Esophagus (tissue), 2 donors: ENCODE data around the gene CCL20. TPM values are rescaled to one million over a fixed set of nuclear protein-coding genes. Genes with fewer than 3 reads are reported as not detected.

ENCODE experiments used
- H3K27ac ChIP-seq, 2 donors: one replicate each; pipeline ENCODE4 v1.5.1; 2013; ENCODE audit warnings: low read depth in 2 of 2, mild to moderate bottlenecking in 2 of 2, inconsistent platforms in 1 of 2, low read length in 1 of 2, moderate library complexity in 1 of 2
- H3K27me3 ChIP-seq, 2 donors: one replicate each; pipeline ENCODE4 v1.6.1; 2013; ENCODE audit warnings: low read length in 2 of 2, control low read depth in 1 of 2, mild to moderate bottlenecking in 1 of 2; ENCODE audit not compliant: insufficient read depth in 2 of 2, control insufficient read depth in 1 of 2
- H3K36me3 ChIP-seq, 2 donors: one replicate each; pipeline ENCODE4 v1.6.1; 2013; ENCODE audit warnings: low read length in 1 of 2; ENCODE audit not compliant: control insufficient read depth in 2 of 2, insufficient read depth in 2 of 2
- H3K4me1 ChIP-seq, 2 donors: one replicate each; pipeline ENCODE4 v1.6.1; 2013; ENCODE audit warnings: low read length in 1 of 2; ENCODE audit not compliant: control insufficient read depth in 2 of 2, insufficient read depth in 2 of 2
- H3K4me3 ChIP-seq, 2 donors: one replicate each; pipeline ENCODE4 v1.5.1; 2013; ENCODE audit warnings: low read length in 2 of 2, mild to moderate bottlenecking in 2 of 2, low read depth in 1 of 2, moderate library complexity in 1 of 2
- H3K9me3 ChIP-seq, 2 donors: one replicate each; pipeline ENCODE4 v1.6.1; 2013; ENCODE audit warnings: mild to moderate bottlenecking in 2 of 2, low read depth in 1 of 2, low read length in 1 of 2, moderate library complexity in 1 of 2; ENCODE audit not compliant: control insufficient read depth in 2 of 2, insufficient read depth in 1 of 2
- WGBS, 2 donors: extraction: QIAGEN DNeasy Blood & Tissue Kit; methylation state at CpG; one replicate each; pipeline ENCODE4 v1.1.7; 2013; 5-methylcytosine and 5-hydroxymethylcytosine counted together
- polyA plus RNA-seq, 2 donors: library from polyadenylated mRNA; stranded (reverse); fragments of 200-250 nt; gene quantifications; one replicate each; pipeline ENCODE4 v1.2.3, GENCODE V29; 2013
- donor health status: healthy with polysubstance abuse.
- donor health status: Bipolar disorder and iron deficiency.

CCL20 gene
- polyA plus RNA-seq, 2 donors, result 8.4 to 56.3 TPM

- no peaks in the 10 kb centered on the region for H3K4me1 ChIP-seq
- H3K27me3 ChIP-seq, result no peaks in the 10 kb centered on the region
- 54 to 66% methylated on average over 4 of the region's 4 CpGs for WGBS, 2 donors
- no peaks in the 10 kb centered on the region for H3K36me3 ChIP-seq
- H3K9me3 ChIP-seq, result no peaks in the 10 kb centered on the region
- H3K4me3 ChIP-seq, result no peak overlapping the region
- H3K27ac ChIP-seq, result peak overlapping the region in 1 of 2 donors; percentile 64
These were observed 34.9 kb downstream of the CCL20 start for GRCh38 chr2:227848586-227848985.

- Histone ChIP-seq H3K9me3 (no peaks in the 10 kb centered on the region), H3K27ac (no peak overlapping the region), H3K4me1 (no peaks in the 10 kb centered on the region), H3K36me3 (no peaks in the 10 kb centered on the region), H3K4me3 (no peak overlapping the region), H3K27me3 (no peaks in the 10 kb centered on the region)
- 36% methylated on average over 1 of the region's 1 CpG for WGBS, 2 donors
These were observed 36.3 kb downstream of the CCL20 start for GRCh38 chr2:227849906-227850305.

GRCh38 chr2:227853204-227853629 is 39.6 kb downstream of the CCL20 start:
- no peak overlapping the region for H3K27ac ChIP-seq
- no peaks in the 10 kb centered on the region for H3K27me3 ChIP-seq
- 35 to 42% methylated on average over 4 of the region's 4 CpGs for WGBS, 2 donors
- no peaks in the 10 kb centered on the region for H3K4me1 ChIP-seq
- H3K4me3 ChIP-seq, result no peak overlapping the region
- H3K9me3 ChIP-seq, result no peaks in the 10 kb centered on the region
- H3K36me3 ChIP-seq, result no peaks in the 10 kb centered on the region

GRCh38 chr2:227853765-227854271 is 40.2 kb downstream of the CCL20 start:
- H3K9me3 ChIP-seq, result no peaks in the 10 kb centered on the region
- H3K4me3 ChIP-seq, result no peak overlapping the region
- 63 to 64% methylated on average over 6 of the region's 6 CpGs for WGBS, 2 donors
- H3K4me1 ChIP-seq, result no peaks in the 10 kb centered on the region
- no peaks in the 10 kb centered on the region for H3K36me3 ChIP-seq
- H3K27me3 ChIP-seq, result no peaks in the 10 kb centered on the region
- no peak overlapping the region for H3K27ac ChIP-seq

GRCh38 chr2:227855440-227855839 is 41.8 kb downstream of the CCL20 start:
- Histone ChIP-seq H3K4me1 (peaks cover 0 to 3% of the 10 kb centered on the region in 2 donors), H3K4me3 (no peak overlapping the region), H3K9me3 (no peaks in the 10 kb centered on the region), H3K36me3 (no peaks in the 10 kb centered on the region), H3K27ac (no peak overlapping the region), H3K27me3 (no peaks in the 10 kb centered on the region)
- 38 to 45% methylated on average over 3 of the region's 3 CpGs for WGBS, 2 donors

- 88 to 91% methylated on average over 2 of the region's 2 CpGs for WGBS, 2 donors
These were observed 43.1 kb downstream of the CCL20 start for GRCh38 chr2:227856697-227857096.

GRCh38 chr2:227860221-227860641 is 46.6 kb downstream of the CCL20 start:
- no peak overlapping the region for H3K4me3 ChIP-seq
- 45 to 62% methylated on average over 6 of the region's 6 CpGs for WGBS, 2 donors
- peaks cover 0 to 10% of the 10 kb centered on the region in 2 donors for H3K4me1 ChIP-seq
- no peaks in the 10 kb centered on the region for H3K9me3 ChIP-seq
- no peaks in the 10 kb centered on the region for H3K36me3 ChIP-seq
- no peak overlapping the region for H3K27ac ChIP-seq
- no peaks in the 10 kb centered on the region for H3K27me3 ChIP-seq

More at GRCh38 chr2:227856697-227857096, 43.1 kb downstream of the CCL20 start:
- Histone ChIP-seq H3K9me3 (no peaks in the 10 kb centered on the region), H3K27me3 (no peaks in the 10 kb centered on the region), H3K36me3 (no peaks in the 10 kb centered on the region), H3K4me3 (no peak overlapping the region), H3K4me1 (peaks cover 0 to 3% of the 10 kb centered on the region in 2 donors), H3K27ac (no peak overlapping the region)

GRCh38 chr2:227861011-227861410 is 47.4 kb downstream of the CCL20 start:
- Histone ChIP-seq H3K36me3 (no peaks in the 10 kb centered on the region), H3K27ac (no peak overlapping the region), H3K4me3 (no peak overlapping the region), H3K4me1 (peaks cover 0 to 10% of the 10 kb centered on the region in 2 donors), H3K27me3 (no peaks in the 10 kb centered on the region), H3K9me3 (no peaks in the 10 kb centered on the region)
- WGBS, 2 donors, result 43 to 51% methylated on average over 2 of the region's 2 CpGs

- WGBS, 2 donors, result 39 to 42% methylated on average over 8 of the region's 8 CpGs
- H3K9me3 ChIP-seq, result no peaks in the 10 kb centered on the region
- no peak overlapping the region for H3K27ac ChIP-seq
- no peaks in the 10 kb centered on the region for H3K36me3 ChIP-seq
- H3K4me3 ChIP-seq, result no peak overlapping the region
- H3K4me1 ChIP-seq, result peaks cover 0 to 10% of the 10 kb centered on the region in 2 donors
- H3K27me3 ChIP-seq, result no peaks in the 10 kb centered on the region
These were observed 48.6 kb downstream of the CCL20 start for GRCh38 chr2:227862227-227862740.
